ENCODE data around the gene ROGDI. TPM values are rescaled to one million over a fixed set of nuclear protein-coding genes. Genes with fewer than 3 reads are reported as not detected.

ROGDI gene
- total and polyA plus RNA-seq, 2 donors (not counting 3 experiments of a cell fraction or from before 2014, with no cell fraction given) = 12.0 to 36.9 TPM

GRCh38 chr16:4800290-4801041, 2.0 kb downstream of the ROGDI start:
- CTCF ChIA-PET = interaction anchor here (2.1 kb wide), 1 partner anchor 12 kb away, joined by 5 read pairs; the partner anchor contains the start of gene SEPTIN12
- FAIRE-seq = no peak
- no peak overlapping the region for H2AFZ ChIP-seq (ENCODE audit: low read depth, low read length)

More at GRCh38 chr16:4800290-4801041, 2.0 kb downstream of the ROGDI start:
- Histone ChIP-seq H4K20me1 (replicated peaks; ENCODE audit: control insufficient read depth, extremely low read depth, insufficient read depth, low read length) (no peaks in the 10 kb centered on the region), H3K4me3 (replicated peaks in 1 of 3; ENCODE audit: insufficient read depth in 1 of 3, low read depth in 1 of 3, low read length in 3 of 3) (no peak overlapping the region), H3K27ac (ENCODE audit: insufficient read depth, low read depth, low read length) (no peak overlapping the region), H3K79me2 (ENCODE audit: control insufficient read depth, insufficient read depth, low read length) (no peaks in the 10 kb centered on the region), H3K9me3 (replicated peaks; ENCODE audit: control insufficient read depth, insufficient read depth, low read length) (no peaks in the 10 kb centered on the region), H3K36me3 (ENCODE audit: control insufficient read depth in 2 of 2, extremely low read depth in 1 of 2, insufficient read depth in 2 of 2, low read length in 2 of 2) (peaks cover 0 to 5% of the 10 kb centered on the region in 2 experiments), H3K4me2 (ENCODE audit: insufficient read depth, low read length) (no peak overlapping the region), H3K27me3 (ENCODE audit: control insufficient read depth in 2 of 2, insufficient read depth in 2 of 2, low read length in 2 of 2) (no peaks in the 10 kb centered on the region), H3K9me1 (replicated peaks; ENCODE audit: control insufficient read depth, extremely low read depth, insufficient read depth, low read length) (no peaks in the 10 kb centered on the region), H3K4me1 (ENCODE audit: control insufficient read depth, extremely low read depth, insufficient read depth, low read length) (peaks cover 7% of the 10 kb centered on the region), H3K9ac (replicated peaks; ENCODE audit: extremely low read depth, insufficient read depth, low read length) (no peak overlapping the region)
- TF ChIP-seq POLR2A (IDR thresholded peaks at IDR 0.05; ENCODE audit: low read depth, low read length) = no peak
- TF ChIP-seq FOS (IDR thresholded peaks at IDR 0.05; ENCODE audit: borderline replicate concordance, insufficient read depth, low read length) = no peak
- TF ChIP-seq EZH2 (IDR thresholded peaks at IDR 0.05; ENCODE audit: borderline replicate concordance, low read depth, low read length, severe bottlenecking) = no peak
- TF ChIP-seq GATA2 (IDR thresholded peaks at IDR 0.05; ENCODE audit: insufficient read depth, insufficient read length, low read depth, low read length) = no peak
- no peak for TF ChIP-seq JUN (IDR thresholded peaks at IDR 0.05; ENCODE audit: borderline replicate concordance, insufficient read depth, insufficient read length, low read depth)
- no peak for TF ChIP-seq POLR2AphosphoS5 (IDR thresholded peaks at IDR 0.05; ENCODE audit: insufficient read depth, low read depth, low read length)
- TF ChIP-seq MYC (IDR thresholded peaks at IDR 0.05; ENCODE audit: low read depth, low read length) = no peak
- no peak for TF ChIP-seq MAX (IDR thresholded peaks at IDR 0.05; ENCODE audit: insufficient read depth, insufficient read length)
- TF ChIP-seq CTCF (IDR thresholded peaks at IDR 0.05; ENCODE audit: extremely low read depth in 1 of 2, insufficient read depth in 1 of 2, low read depth in 1 of 2, low read length in 2 of 2) = no peak
- POLR2A ChIA-PET = no interaction called here
- intact Hi-C loops (cut with micrococcal nuclease) (no loop called here), dilution Hi-C loops (cut with MboI; ENCODE audit: extremely low pct_ligation_motif_present, low sequenced_read_pairs) (no loop called here)
- DNase-seq (ENCODE audit: low read depth, low spot score) = no peak
- BruUV-seq (replicated peaks) = no TSS peak
